ENCODE results near the gene LMO7.
"Not testable (repeated sequence)": the region's sequence is repeated elsewhere in the genome, so short reads cannot be mapped to it uniquely, and the experiment has no call there.

DNA sequence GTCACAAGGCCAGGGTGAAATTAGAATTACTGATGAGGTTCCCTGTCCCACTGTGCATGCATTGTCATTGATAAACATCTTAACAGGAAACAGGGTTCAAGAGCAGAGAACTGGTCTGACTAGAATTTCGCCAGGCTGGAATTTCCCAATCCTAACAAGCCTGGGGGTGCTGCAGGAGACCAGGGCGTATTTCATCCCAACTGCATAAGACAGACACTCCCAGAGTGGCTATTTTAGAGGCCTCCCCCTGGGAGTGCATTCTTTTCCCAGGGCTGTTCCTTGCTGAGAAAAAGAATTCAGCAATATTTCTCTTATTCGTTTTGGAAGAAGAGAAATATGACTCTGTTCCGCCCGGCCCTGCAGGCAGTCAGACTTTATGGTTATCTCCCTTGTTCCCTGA is 144.0 kb downstream of the LMO7 start:
- TF ChIP-seq, protein P1, sequence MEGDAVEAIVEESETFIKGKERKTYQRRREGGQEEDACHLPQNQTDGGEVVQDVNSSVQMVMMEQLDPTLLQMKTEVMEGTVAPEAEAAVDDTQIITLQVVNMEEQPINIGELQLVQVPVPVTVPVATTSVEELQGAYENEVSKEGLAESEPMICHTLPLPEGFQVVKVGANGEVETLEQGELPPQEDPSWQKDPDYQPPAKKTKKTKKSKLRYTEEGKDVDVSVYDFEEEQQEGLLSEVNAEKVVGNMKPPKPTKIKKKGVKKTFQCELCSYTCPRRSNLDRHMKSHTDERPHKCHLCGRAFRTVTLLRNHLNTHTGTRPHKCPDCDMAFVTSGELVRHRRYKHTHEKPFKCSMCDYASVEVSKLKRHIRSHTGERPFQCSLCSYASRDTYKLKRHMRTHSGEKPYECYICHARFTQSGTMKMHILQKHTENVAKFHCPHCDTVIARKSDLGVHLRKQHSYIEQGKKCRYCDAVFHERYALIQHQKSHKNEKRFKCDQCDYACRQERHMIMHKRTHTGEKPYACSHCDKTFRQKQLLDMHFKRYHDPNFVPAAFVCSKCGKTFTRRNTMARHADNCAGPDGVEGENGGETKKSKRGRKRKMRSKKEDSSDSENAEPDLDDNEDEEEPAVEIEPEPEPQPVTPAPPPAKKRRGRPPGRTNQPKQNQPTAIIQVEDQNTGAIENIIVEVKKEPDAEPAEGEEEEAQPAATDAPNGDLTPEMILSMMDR (IDR thresholded peaks at IDR 0.05): not testable (repeated sequence)
- TF ChIP-seq EZH2, EZH2phosphoT487 (IDR thresholded peaks at IDR 0.05): not testable (repeated sequence)
